Common myeloid progenitor, CD34-positive (primary cell): ENCODE data around the gene OSBPL3.

ENCODE experiments used
- CTCF ChIA-PET: fragments of 350-600 bp; sonication (Branson Sonifier 250); formaldehyde crosslinking; loops from one replicate; lab custom pipeline; 2021; ENCODE audit warnings: antibody characterized with exemption; lab: Charles Lee
- POLR2A ChIA-PET: fragments of 350-600 bp; sonication (Branson Sonifier 250); formaldehyde crosslinking; loops from one replicate; lab custom pipeline; 2021; ENCODE audit warnings: antibody characterized with exemption; lab: Charles Lee
- DNase-seq, 3 donors: peaks; one replicate each; pipeline versions ENCODE4 v3.0.0 to v3.0.0-alpha.2; 2013
- H3K27ac ChIP-seq, 2 experiments: 1 replicate in 1 of 2; 2 replicates in 1 of 2; pipeline ENCODE4 v1.7.0; 2013; ENCODE audit warnings: inconsistent platforms in 2 of 2, low read length in 2 of 2, mild to moderate bottlenecking in 2 of 2, low read depth in 1 of 2, moderate library complexity in 1 of 2; ENCODE audit not compliant: severe bottlenecking in 2 of 2, insufficient read depth in 1 of 2, poor library complexity in 1 of 2
- H3K27me3 ChIP-seq, 5 experiments: replicated peaks in 2 of 5; 1 replicate in 3 of 5; 2 replicates in 2 of 5; pipeline versions ENCODE4 v1.6.1 to v1.7.0; 2013; ENCODE audit warnings: low read length in 4 of 5, mild to moderate bottlenecking in 2 of 5, moderate library complexity in 2 of 5, inconsistent platforms in 1 of 5; ENCODE audit not compliant: insufficient read depth in 5 of 5, control insufficient read depth in 4 of 5
- H3K36me3 ChIP-seq, 4 experiments: 1 replicate in 2 of 4; 2 replicates in 2 of 4; pipeline versions ENCODE4 v1.6.1 to v1.7.0; 2013; ENCODE audit warnings: low read length in 3 of 4, control low read depth in 1 of 4, mild to moderate bottlenecking in 1 of 4; ENCODE audit not compliant: control insufficient read depth in 4 of 4, insufficient read depth in 4 of 4
- H3K4me1 ChIP-seq, 4 experiments: 1 replicate in 3 of 4; 2 replicates in 1 of 4; pipeline versions ENCODE4 v1.6.1 to v1.7.1; 2013; ENCODE audit warnings: low read length in 3 of 4, mild to moderate bottlenecking in 3 of 4, control low read depth in 1 of 4, inconsistent platforms in 1 of 4, moderate library complexity in 1 of 4; ENCODE audit not compliant: control insufficient read depth in 4 of 4, insufficient read depth in 4 of 4; ENCODE audit errors: control extremely low read depth in 1 of 4
- H3K4me3 ChIP-seq, 7 experiments: 1 replicate in 4 of 7; 2 replicates in 3 of 7; pipeline versions ENCODE4 v1.5.1 to v1.7.0; 2013; ENCODE audit warnings: mild to moderate bottlenecking in 7 of 7, low read length in 6 of 7, moderate library complexity in 6 of 7, inconsistent platforms in 2 of 7, low read depth in 2 of 7, control low read depth in 1 of 7; ENCODE audit not compliant: insufficient read depth in 4 of 7, control insufficient read depth in 1 of 7; ENCODE audit errors: extremely low read depth in 1 of 7
- H3K9me3 ChIP-seq, 5 experiments: 1 replicate in 4 of 5; 2 replicates in 1 of 5; pipeline versions ENCODE4 v1.6.1 to v1.7.1; 2013; ENCODE audit warnings: low read length in 4 of 5, mild to moderate bottlenecking in 2 of 5, inconsistent platforms in 1 of 5, low read depth in 1 of 5, moderate library complexity in 1 of 5; ENCODE audit not compliant: control insufficient read depth in 4 of 5, insufficient read depth in 2 of 5; ENCODE audit errors: control extremely low read depth in 1 of 5
- WGBS: methylation state at CpG from one replicate; pipeline ENCODE4 v1.1.5; 2013; ENCODE audit not compliant: insufficient coverage; 5-methylcytosine and 5-hydroxymethylcytosine counted together

The OSBPL3 gene

DNA sequence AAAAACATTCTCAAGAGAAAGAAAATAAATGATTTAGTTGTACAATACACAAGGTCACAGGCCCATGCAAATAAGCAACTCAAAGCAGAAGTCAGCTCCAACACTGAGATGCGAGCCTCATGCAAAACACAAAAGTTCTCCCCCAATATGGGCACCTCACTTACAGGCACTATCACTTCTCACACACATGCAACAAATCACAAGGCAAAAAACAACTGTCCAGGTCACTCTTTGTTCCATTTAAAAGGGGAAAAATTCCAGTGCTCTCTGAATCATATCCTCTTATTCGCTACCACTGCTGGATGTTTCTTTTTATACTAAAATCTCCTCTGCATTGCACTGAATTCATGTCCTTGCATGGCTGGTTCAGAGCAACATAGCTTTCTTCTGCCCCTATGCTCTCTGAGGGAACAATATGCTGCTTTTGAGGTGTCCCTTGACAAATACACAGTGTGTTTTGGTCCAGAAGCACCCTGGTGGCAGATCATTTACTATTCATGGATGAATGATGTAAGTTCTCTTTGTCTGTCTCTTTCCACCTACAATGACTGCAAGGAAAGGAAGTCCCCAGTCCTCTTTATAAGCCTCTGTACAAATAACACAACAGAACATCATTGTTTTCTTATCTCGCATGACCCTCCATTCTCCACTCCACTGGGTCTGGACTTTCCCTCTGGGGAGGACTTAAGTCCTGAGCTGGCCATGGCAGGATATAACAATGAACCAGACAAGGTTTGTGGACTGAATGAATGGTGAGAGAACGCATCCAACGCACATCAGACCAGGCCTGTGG, 137.3 kb downstream of the OSBPL3 start:
- POLR2A ChIA-PET = interaction anchor here (0.5 kb wide), 1 partner anchor 203 kb away, joined by 3 read pairs; no protein-coding TSS in a partner anchor
- Histone ChIP-seq H3K4me1 (peaks cover 0 to 2% (median 0%) of the 10 kb centered on the region in 4 experiments), H3K27me3 (no peaks in the 10 kb centered on the region), H3K9me3 (no peaks in the 10 kb centered on the region), H3K4me3 (no peak overlapping the region), H3K36me3 (peaks cover 0 to 6% (median 1%) of the 10 kb centered on the region in 4 experiments), H3K27ac (no peak overlapping the region)
- 97% methylated on average over 4 of the region's 5 CpGs for WGBS
- CTCF ChIA-PET = interaction anchor here (1.1 kb wide), 2 partner anchors 15 to 139 kb away, joined by 3 to 5 read pairs; no protein-coding TSS in a partner anchor
- DNase-seq = no peak

- Histone ChIP-seq H3K4me1 (peaks cover 0 to 7% (median 0%) of the 10 kb centered on the region in 4 experiments), H3K9me3 (no peaks in the 10 kb centered on the region), H3K27ac (no peak overlapping the region), H3K4me3 (no peak overlapping the region), H3K36me3 (peaks cover 0 to 5% (median 0%) of the 10 kb centered on the region in 4 experiments), H3K27me3 (no peaks in the 10 kb centered on the region)
- DNase-seq = no peak
- 63% methylated on average over 1 of the region's 2 CpGs for WGBS
- ChIA-PET POLR2A (interaction anchor here (0.5 kb wide), 1 partner anchor 203 kb away, joined by 3 read pairs; no protein-coding TSS in a partner anchor), CTCF (interaction anchor here (1.1 kb wide), 2 partner anchors 15 to 140 kb away, joined by 3 to 5 read pairs; no protein-coding TSS in a partner anchor)
These were observed 137.9 kb downstream of the OSBPL3 start for GRCh38 chr7:24842029-24842428.

DNA sequence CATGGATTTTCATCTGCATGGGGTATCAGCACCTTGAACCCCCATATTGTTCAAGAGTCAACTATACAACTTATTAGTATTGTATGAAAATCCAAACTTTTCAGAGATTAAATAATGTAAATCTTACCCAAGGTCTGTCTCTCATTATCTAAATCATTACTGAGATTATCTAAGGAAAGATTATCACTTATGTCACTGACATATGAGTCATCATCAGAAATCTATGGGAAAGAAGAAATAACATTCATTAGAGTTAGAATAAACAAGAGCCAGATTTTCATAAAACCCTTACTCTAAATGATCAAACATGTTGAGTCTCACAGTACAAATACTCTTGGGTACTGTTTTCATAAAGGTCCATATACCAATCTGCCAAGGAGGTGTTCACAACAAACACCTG, 139.4 kb downstream of the OSBPL3 start:
- Histone ChIP-seq H3K27me3 (no peaks in the 10 kb centered on the region), H3K4me3 (no peak overlapping the region), H3K27ac (no peak overlapping the region), H3K4me1 (peaks cover 9 to 21% (median 13%) of the 10 kb centered on the region in 4 experiments), H3K36me3 (peaks cover 0 to 5% (median 0%) of the 10 kb centered on the region in 4 experiments), H3K9me3 (no peaks in the 10 kb centered on the region)
- CTCF ChIA-PET = interaction anchor here (1.2 to 1.3 kb wide), 4 partner anchors 20 to 79 kb away, joined by 3 read pairs; no protein-coding TSS in a partner anchor
- POLR2A ChIA-PET = no interaction called here
- DNase-seq = no peak

DNA sequence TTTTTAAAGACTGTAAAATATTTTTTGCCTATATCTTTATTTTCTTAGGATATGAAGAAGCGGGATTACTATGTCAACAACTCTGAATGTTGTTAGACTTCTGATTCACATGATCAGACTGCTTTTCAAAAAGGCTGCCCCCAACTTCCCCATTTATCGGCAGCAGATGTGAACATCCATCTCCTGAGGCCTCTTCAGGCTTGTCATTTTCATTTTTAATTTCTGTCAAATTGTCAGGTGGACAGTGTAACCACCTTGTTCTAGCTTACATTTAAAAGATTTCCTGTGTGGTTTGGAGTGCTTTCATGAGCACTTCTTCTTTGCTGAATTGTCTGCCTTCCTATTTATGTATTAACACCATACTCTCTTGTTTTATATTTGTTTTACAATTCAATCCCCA, 143.9 kb downstream of the OSBPL3 start:
- DNase-seq = peak; percentile 36 to 91 (median 87)
- POLR2A ChIA-PET = no interaction called here

GRCh38 chr7:24835643-24836042, 144.3 kb downstream of the OSBPL3 start:
- WGBS = 44% methylated on average over 1 of the region's 3 CpGs
- DNase-seq = peak in 2 of 3 donors; percentile 39 to 64
- Histone ChIP-seq H3K27ac (peak overlapping the region in 1 of 2 experiments; percentile 45), H3K27me3 (no peaks in the 10 kb centered on the region), H3K9me3 (no peaks in the 10 kb centered on the region), H3K36me3 (peaks cover 0 to 1% (median 0%) of the 10 kb centered on the region in 4 experiments), H3K4me1 (peaks cover 26 to 69% (median 54%) of the 10 kb centered on the region in 4 experiments), H3K4me3 (peak overlapping the region in 2 of 7 experiments; percentile 17 to 37)
- ChIA-PET POLR2A (no interaction called here), CTCF (interaction anchor here (1.1 to 3.9 kb wide), 5 partner anchors 9 to 143 kb away, joined by 4 to 19 read pairs (median 6); no protein-coding TSS in a partner anchor)

More for the DNA sequence above, 143.9 kb downstream of the OSBPL3 start:
- 0% methylated on average over 1 of the region's 2 CpGs for WGBS
- no peaks in the 10 kb centered on the region for H3K27me3 ChIP-seq
- CTCF ChIA-PET = interaction anchor here (1.0 to 3.9 kb wide), 4 partner anchors 15 to 147 kb away, joined by 3 to 19 read pairs (median 4); no protein-coding TSS in a partner anchor
- H3K27ac ChIP-seq = peak overlapping the region in 1 of 2 experiments; percentile 45
- no peaks in the 10 kb centered on the region for H3K36me3 ChIP-seq
- peak overlapping the region in 2 of 7 experiments; percentile 17 to 37 for H3K4me3 ChIP-seq
- no peaks in the 10 kb centered on the region for H3K9me3 ChIP-seq
- H3K4me1 ChIP-seq = peaks cover 21 to 64% (median 50%) of the 10 kb centered on the region in 4 experiments

DNA sequence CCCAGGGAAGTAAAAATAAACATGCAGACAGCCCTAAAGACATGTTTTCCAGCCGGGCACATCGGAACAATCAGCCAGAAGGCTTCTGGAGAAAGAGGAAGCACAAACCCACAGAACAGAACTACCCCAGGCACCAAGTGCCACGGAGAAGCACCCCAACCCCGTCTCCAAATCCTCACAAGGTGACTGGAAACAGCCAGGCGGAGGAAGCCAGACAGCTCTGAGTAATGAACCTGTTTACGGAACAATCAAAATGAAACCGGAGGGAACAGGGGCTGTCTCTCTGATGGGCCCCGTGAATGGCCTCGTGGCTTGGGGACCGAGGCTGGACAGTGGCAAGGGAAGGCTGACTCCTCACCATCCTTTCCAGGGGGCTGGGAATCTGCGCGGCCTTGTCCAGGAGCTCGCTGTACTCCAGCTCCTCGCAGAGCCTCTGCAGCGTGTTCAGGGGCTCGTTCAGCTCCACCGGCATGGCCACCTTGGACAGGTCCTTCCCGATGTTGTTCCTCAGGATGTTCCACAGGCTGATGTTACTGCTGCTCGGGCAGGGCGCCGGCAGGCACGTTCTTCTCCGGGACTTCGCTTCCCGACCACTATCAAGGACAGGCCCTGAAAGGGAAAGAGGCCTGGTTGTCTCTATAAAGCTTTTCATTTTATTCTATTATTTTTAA, 145.7 kb downstream of the OSBPL3 start:
- Histone ChIP-seq H3K36me3 (peaks cover 0 to 11% (median 0%) of the 10 kb centered on the region in 4 experiments), H3K27ac (peak overlapping the region in 1 of 2 experiments; percentile 55), H3K9me3 (no peaks in the 10 kb centered on the region), H3K4me1 (peaks cover 28 to 79% (median 61%) of the 10 kb centered on the region in 4 experiments), H3K4me3 (peak overlapping the region in 5 of 7 experiments; percentile 17 to 51 (median 42)), H3K27me3 (no peaks in the 10 kb centered on the region)
- ChIA-PET POLR2A (no interaction called here), CTCF (interaction anchor here (0.7 to 3.9 kb wide), 10 partner anchors 8 to 260 kb away, joined by 3 to 19 read pairs (median 4); partner anchors contain the start of gene OSBPL3)
- WGBS = 58% methylated on average over 24 of the region's 25 CpGs
- DNase-seq = peak; percentile 53 to 92 (median 91)
